Neural crest cell (in vitro differentiated cells): ENCODE results near the gene SPIN2A. TPM values are rescaled to one million over a fixed set of nuclear protein-coding genes. Genes with fewer than 3 reads are reported as not detected.
"Not testable (repeated sequence)": the region's sequence is repeated elsewhere in the genome, so short reads cannot be mapped to it uniquely, and the experiment has no call there.

Experiments
- DNase-seq: peaks from one replicate; pipeline ENCODE4 v3.0.0; 2021; ENCODE audit warnings: low read depth, mixed read lengths, low spot score
- H3K27ac Mint-ChIP-seq: one replicate; pipeline ENCODE4 v1.8.0; 2021; ENCODE audit warnings: mild to moderate bottlenecking, mixed read lengths; ENCODE audit not compliant: unreplicated experiment
- H3K27me3 Mint-ChIP-seq: 2 replicates; pipeline ENCODE4 v1.8.0; 2021; ENCODE audit warnings: low read depth, mild to moderate bottlenecking, mixed read lengths
- H3K36me3 Mint-ChIP-seq: 2 replicates; pipeline ENCODE4 v1.8.0; 2021; ENCODE audit warnings: low read depth, mild to moderate bottlenecking, mixed read lengths
- H3K4me1 Mint-ChIP-seq: 2 replicates; pipeline ENCODE4 v1.8.0; 2021; ENCODE audit warnings: mixed read lengths
- H3K4me3 Mint-ChIP-seq: one replicate; pipeline ENCODE4 v1.8.0; 2021; ENCODE audit warnings: mild to moderate bottlenecking, mixed read lengths
- H3K9me3 Mint-ChIP-seq: 2 replicates; pipeline ENCODE4 v1.8.0; 2021; ENCODE audit warnings: mixed read lengths
- total RNA-seq: library from RNA; stranded (reverse); gene quantifications from 2 replicates; pipeline ENCODE4 v1.2.1, GENCODE V29; 2021
- TF ChIP-seq, protein P1 (sequence below): fragments of 200-600 bp; sonication (generic); conservative IDR thresholded peaks from 2 replicates; pipeline ENCODE4 v1.5.0; 2021; ENCODE audit warnings: antibody characterized with exemption, mild to moderate bottlenecking

The SPIN2A gene
- total RNA-seq, 1 donor from 2014 or later = 0.98 TPM

DNA sequence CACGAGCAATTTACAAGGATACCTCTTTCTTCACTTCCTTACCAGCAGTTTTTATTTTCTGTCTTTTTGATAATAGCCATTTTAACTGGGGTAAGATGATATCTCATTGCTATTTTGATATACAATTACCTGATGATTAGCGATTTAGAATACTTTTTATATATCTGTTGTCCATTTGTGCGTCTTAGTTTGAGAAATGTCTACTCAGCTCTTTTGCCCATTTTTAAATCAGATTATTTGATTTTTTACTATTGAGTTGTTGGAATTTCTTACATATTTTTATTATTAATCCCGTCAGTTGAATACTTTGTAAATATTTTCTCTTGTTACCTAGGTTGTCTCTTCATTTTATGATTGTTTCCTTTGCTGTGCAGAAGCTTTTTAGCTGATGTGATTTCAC is 1.5 kb upstream of the SPIN2A start:
- TF ChIP-seq, protein P1, sequence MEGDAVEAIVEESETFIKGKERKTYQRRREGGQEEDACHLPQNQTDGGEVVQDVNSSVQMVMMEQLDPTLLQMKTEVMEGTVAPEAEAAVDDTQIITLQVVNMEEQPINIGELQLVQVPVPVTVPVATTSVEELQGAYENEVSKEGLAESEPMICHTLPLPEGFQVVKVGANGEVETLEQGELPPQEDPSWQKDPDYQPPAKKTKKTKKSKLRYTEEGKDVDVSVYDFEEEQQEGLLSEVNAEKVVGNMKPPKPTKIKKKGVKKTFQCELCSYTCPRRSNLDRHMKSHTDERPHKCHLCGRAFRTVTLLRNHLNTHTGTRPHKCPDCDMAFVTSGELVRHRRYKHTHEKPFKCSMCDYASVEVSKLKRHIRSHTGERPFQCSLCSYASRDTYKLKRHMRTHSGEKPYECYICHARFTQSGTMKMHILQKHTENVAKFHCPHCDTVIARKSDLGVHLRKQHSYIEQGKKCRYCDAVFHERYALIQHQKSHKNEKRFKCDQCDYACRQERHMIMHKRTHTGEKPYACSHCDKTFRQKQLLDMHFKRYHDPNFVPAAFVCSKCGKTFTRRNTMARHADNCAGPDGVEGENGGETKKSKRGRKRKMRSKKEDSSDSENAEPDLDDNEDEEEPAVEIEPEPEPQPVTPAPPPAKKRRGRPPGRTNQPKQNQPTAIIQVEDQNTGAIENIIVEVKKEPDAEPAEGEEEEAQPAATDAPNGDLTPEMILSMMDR = no peak
- H3K36me3 Mint-ChIP-seq = peaks cover 8% of the 10 kb centered on the region
- DNase-seq = no peak
- H3K9me3 Mint-ChIP-seq = peaks cover 9% of the 10 kb centered on the region
- no peaks in the 10 kb centered on the region for H3K27me3 Mint-ChIP-seq
- H3K4me3 Mint-ChIP-seq = no peak overlapping the region
- H3K27ac Mint-ChIP-seq = no peak overlapping the region
- H3K4me1 Mint-ChIP-seq = peaks cover 14% of the 10 kb centered on the region

DNA sequence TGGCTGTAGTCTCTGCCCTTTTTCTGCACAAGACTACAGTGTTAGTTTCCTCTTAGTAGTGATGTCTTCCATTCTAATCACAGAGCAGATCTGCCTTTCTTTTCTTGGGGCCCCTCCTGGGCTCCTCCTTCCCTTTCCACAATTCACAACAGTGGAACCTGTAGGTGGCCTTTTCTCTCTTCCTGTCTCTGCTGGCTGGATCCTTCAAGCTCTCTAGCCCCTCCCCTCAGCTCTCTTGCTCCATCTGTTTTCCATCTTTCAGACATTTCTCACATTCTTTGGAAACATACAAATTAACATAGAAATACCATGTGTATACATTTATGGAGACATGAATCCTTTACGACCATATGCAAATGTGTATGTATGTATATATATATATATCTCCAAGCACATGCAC is 304 bp upstream of the SPIN2A start:
- TF ChIP-seq, protein P1 = no peak
- DNase-seq = no peak
- Mint-ChIP-seq H3K27me3 (no peaks in the 10 kb centered on the region), H3K27ac (no peak overlapping the region), H3K4me1 (peaks cover 14% of the 10 kb centered on the region), H3K4me3 (peak overlapping the region; percentile 63), H3K36me3 (peaks cover 11% of the 10 kb centered on the region), H3K9me3 (peaks cover 9% of the 10 kb centered on the region)

- not testable (repeated sequence) for H3K27me3 Mint-ChIP-seq, H3K27ac Mint-ChIP-seq, H3K9me3 Mint-ChIP-seq, DNase-seq, H3K4me3 Mint-ChIP-seq
- H3K36me3 Mint-ChIP-seq = peaks cover 11% of the 10 kb centered on the region
- H3K4me1 Mint-ChIP-seq = peaks cover 14% of the 10 kb centered on the region
These were observed 608 bp downstream of the SPIN2A start for GRCh38 chrX:57136589-57136988.

DNA sequence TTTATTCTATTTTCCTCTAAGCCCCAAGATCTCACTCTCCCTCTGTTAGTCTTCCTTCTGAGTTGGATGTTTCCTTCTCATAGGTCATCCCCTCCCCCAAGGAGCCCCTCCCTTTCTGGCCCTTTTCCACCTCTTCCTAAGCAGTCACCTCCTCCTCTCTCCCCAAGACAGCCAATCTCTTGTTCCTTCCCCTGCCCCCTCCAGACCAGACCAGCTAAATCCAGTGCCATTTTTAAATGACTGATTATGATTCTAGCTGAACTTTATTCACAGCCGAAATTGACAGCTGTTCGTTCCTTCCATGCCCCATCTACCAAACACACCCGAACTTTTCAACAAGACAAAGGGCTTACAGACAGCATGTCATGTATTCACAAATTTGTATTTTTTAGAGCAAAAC is 1.9 kb downstream of the SPIN2A start:
- H3K4me3 Mint-ChIP-seq = no peak overlapping the region
- DNase-seq = no peak
- H3K36me3 Mint-ChIP-seq = peaks cover 11% of the 10 kb centered on the region
- no peak overlapping the region for H3K27ac Mint-ChIP-seq
- H3K27me3 Mint-ChIP-seq = no peaks in the 10 kb centered on the region
- peaks cover 14% of the 10 kb centered on the region for H3K4me1 Mint-ChIP-seq
- peaks cover 9% of the 10 kb centered on the region for H3K9me3 Mint-ChIP-seq
- TF ChIP-seq, protein P1 = no peak

GRCh38 chrX:57134702-57135101 is 2.5 kb downstream of the SPIN2A start:
- Mint-ChIP-seq H3K9me3 (peaks cover 9% of the 10 kb centered on the region), H3K4me1 (peaks cover 14% of the 10 kb centered on the region), H3K36me3 (peaks cover 11% of the 10 kb centered on the region), H3K27me3 (no peaks in the 10 kb centered on the region), H3K4me3 (no peak overlapping the region), H3K27ac (no peak overlapping the region)
- DNase-seq = no peak
- TF ChIP-seq, protein P1 = no peak

DNA sequence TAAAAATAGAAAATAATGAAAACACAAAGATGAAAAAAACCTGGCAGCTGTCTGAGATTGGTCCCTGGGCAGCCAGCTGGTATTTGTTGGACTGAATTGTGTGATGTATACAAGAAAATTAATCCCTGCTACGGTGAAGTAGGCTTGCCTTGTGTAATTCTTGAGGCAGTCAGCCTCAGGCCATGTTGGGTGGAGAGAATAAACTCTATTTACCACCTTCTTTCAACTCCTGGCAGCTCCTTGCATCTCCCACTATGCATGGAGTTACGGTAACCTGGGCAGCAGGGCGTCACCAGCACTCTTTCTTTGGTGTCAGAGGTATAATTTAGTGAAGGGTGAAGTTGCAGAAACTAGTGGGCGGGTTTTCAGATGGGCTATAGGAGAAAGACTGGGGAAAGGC is 3.5 kb downstream of the SPIN2A start:
- Mint-ChIP-seq H3K4me3 (no peak overlapping the region), H3K4me1 (peaks cover 14% of the 10 kb centered on the region), H3K9me3 (peaks cover 8% of the 10 kb centered on the region), H3K27ac (no peak overlapping the region), H3K27me3 (no peaks in the 10 kb centered on the region), H3K36me3 (peaks cover 15% of the 10 kb centered on the region)
- no peak for DNase-seq
- TF ChIP-seq, protein P1 = no peak

DNA sequence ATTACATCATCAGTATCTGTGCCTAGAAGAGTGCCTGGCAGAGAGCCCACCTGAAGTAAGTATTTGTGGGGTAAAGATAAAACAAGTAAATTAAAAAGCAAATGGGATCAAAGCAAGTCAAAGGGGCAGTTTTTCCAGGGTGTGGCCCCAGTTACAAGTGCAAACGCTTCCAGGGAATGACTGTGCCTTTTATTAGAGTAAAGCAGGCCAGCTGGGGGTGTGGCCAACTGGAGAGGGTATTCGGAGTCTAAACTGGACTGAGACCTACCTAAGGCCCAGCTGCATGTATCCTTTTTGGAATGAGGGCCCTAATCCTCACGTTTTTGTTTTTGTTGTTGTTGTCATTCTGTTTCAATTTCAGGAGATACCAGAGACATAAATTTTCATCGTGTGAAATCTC is 3.9 kb downstream of the SPIN2A start:
- peaks cover 10% of the 10 kb centered on the region for H3K9me3 Mint-ChIP-seq
- H3K4me1 Mint-ChIP-seq = peaks cover 14% of the 10 kb centered on the region
- DNase-seq = not testable (repeated sequence)

More for the DNA sequence above, 3.9 kb downstream of the SPIN2A start:
- H3K36me3 Mint-ChIP-seq = peaks cover 16% of the 10 kb centered on the region
- not testable (repeated sequence) for H3K27me3 Mint-ChIP-seq, H3K27ac Mint-ChIP-seq, H3K4me3 Mint-ChIP-seq
